Neuronal stem cell (in vitro differentiated cells): Measurements from ENCODE around the gene SPRN.

Experiments
- DNase-seq: peaks from one replicate; pipeline ENCODE4 v3.0.0-alpha.2; 2013; ENCODE audit warnings: low spot score
- H2AFZ ChIP-seq: one replicate; pipeline ENCODE4 v1.6.1; 2013; ENCODE audit warnings: mild to moderate bottlenecking, low read length, inconsistent platforms
- H2AK5ac ChIP-seq: 2 replicates; pipeline ENCODE4 v1.6.1; 2013; ENCODE audit warnings: low read depth, mild to moderate bottlenecking, inconsistent platforms, low read length, moderate library complexity, mixed read lengths
- H2BK120ac ChIP-seq: 2 replicates; pipeline ENCODE4 v1.6.1; 2013; ENCODE audit warnings: low read depth, mild to moderate bottlenecking, inconsistent platforms, low read length, moderate library complexity, mixed read lengths
- H2BK12ac ChIP-seq: one replicate; pipeline ENCODE4 v1.6.1; 2013; ENCODE audit warnings: low read length, inconsistent platforms
- H2BK15ac ChIP-seq: 2 replicates; pipeline ENCODE4 v1.6.1; 2013; ENCODE audit warnings: mild to moderate bottlenecking, low read length, inconsistent platforms, mixed read lengths
- H2BK5ac ChIP-seq: one replicate; pipeline ENCODE4 v1.6.1; 2013; ENCODE audit warnings: inconsistent platforms, mild to moderate bottlenecking, low read length, moderate library complexity
- H3K14ac ChIP-seq: one replicate; pipeline ENCODE4 v1.6.1; 2013; ENCODE audit warnings: low read length, inconsistent platforms
- H3K18ac ChIP-seq: 2 replicates; pipeline ENCODE4 v1.6.1; 2013; ENCODE audit warnings: low read length, inconsistent platforms
- H3K23ac ChIP-seq: 2 replicates; pipeline ENCODE4 v1.6.1; 2013; ENCODE audit warnings: low read depth, mild to moderate bottlenecking, mixed read lengths, low read length, inconsistent platforms; ENCODE audit not compliant: poor library complexity
- H3K27ac ChIP-seq: replicated peaks from 3 replicates; pipeline ENCODE4 v1.5.1; 2013; ENCODE audit warnings: low read length, inconsistent platforms
- H3K27me3 ChIP-seq, 3 experiments: 2 replicates each; pipeline ENCODE4 v1.6.1; 2013; ENCODE audit warnings: low read length in 3 of 3, mild to moderate bottlenecking in 2 of 3, inconsistent platforms in 1 of 3, low read depth in 1 of 3, mixed read lengths in 1 of 3, moderate library complexity in 1 of 3; ENCODE audit not compliant: control insufficient read depth in 3 of 3, insufficient read depth in 3 of 3
- H3K36me3 ChIP-seq, 2 donors: replicated peaks in 1 of 2; 2 replicates each; pipeline ENCODE4 v1.6.1; 2013; ENCODE audit warnings: low read length in 2 of 2; ENCODE audit not compliant: control insufficient read depth in 2 of 2, insufficient read depth in 2 of 2
- H3K4ac ChIP-seq: 2 replicates; pipeline ENCODE4 v1.6.1; 2013; ENCODE audit warnings: inconsistent platforms, mild to moderate bottlenecking, low read length, moderate library complexity
- H3K4me1 ChIP-seq, 2 donors: 1 replicate in 1 of 2; 2 replicates in 1 of 2; pipeline ENCODE4 v1.6.1; 2013; ENCODE audit warnings: low read length in 2 of 2, low read depth in 1 of 2; ENCODE audit not compliant: control insufficient read depth in 2 of 2, insufficient read depth in 1 of 2
- H3K4me2 ChIP-seq: one replicate; pipeline ENCODE4 v1.6.1; 2013; ENCODE audit warnings: mild to moderate bottlenecking, low read length, inconsistent platforms; ENCODE audit not compliant: insufficient read depth, poor library complexity, severe bottlenecking
- H3K4me3 ChIP-seq, 2 donors: 2 replicates each; pipeline ENCODE4 v1.5.1; 2013; ENCODE audit warnings: low read length in 2 of 2, mild to moderate bottlenecking in 2 of 2, inconsistent platforms in 1 of 2, moderate library complexity in 1 of 2
- H3K79me1 ChIP-seq: one replicate; pipeline ENCODE4 v1.6.1; 2013; ENCODE audit warnings: low read depth, mild to moderate bottlenecking, inconsistent platforms, low read length, moderate library complexity
- H3K9ac ChIP-seq: one replicate; pipeline ENCODE4 v1.6.1; 2013; ENCODE audit warnings: mild to moderate bottlenecking, low read depth, low read length, inconsistent platforms; ENCODE audit not compliant: poor library complexity
- H3K9me3 ChIP-seq, 2 donors: replicated peaks in 1 of 2; 2 replicates each; pipeline versions ENCODE3 to v1.6.1; 2013; ENCODE audit warnings: low read length in 2 of 2, mild to moderate bottlenecking in 2 of 2, inconsistent platforms in 1 of 2, low read depth in 1 of 2, mixed read lengths in 1 of 2, moderate library complexity in 1 of 2; ENCODE audit not compliant: control insufficient read depth in 2 of 2, insufficient read depth in 1 of 2
- H4K8ac ChIP-seq: one replicate; pipeline ENCODE4 v1.6.1; 2013; ENCODE audit warnings: low read depth, mild to moderate bottlenecking, inconsistent platforms, low read length, moderate library complexity
- H4K91ac ChIP-seq: one replicate; pipeline ENCODE4 v1.6.1; 2013; ENCODE audit warnings: low read length, low read depth, mild to moderate bottlenecking, inconsistent platforms; ENCODE audit not compliant: poor library complexity
- WGBS, 2 donors: extraction: QIAGEN DNeasy Blood & Tissue Kit; methylation state at CpG; one replicate each; pipeline ENCODE4 v1.1.7; 2013; ENCODE audit warnings: missing lambda C conversion rate in 2 of 2, mixed read lengths in 1 of 2; ENCODE audit not compliant: insufficient read length in 2 of 2, insufficient replicate concordance in 1 of 2; ENCODE audit errors: extremely low coverage in 2 of 2; 5-methylcytosine and 5-hydroxymethylcytosine counted together

The SPRN gene

DNA sequence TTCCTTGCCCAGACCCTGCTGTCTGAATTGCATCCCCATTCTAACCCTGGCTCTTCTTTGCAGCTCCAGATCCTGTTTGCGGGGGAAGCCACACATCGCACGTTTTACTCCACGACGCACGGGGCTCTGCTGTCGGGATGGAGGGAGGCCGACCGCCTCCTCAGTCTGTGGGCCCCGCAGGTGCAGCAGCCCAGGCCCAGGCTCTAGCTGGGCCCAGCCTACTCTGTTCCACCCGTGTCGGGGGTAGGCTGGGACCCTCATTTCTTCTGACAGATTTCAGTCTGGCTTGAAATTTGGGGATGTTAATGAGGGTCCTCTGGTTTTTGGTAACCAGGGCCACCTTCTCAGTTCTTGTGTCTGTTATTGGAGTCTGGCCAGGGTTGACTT is 33.2 kb downstream of the SPRN start:
- peaks cover under 1% of the 10 kb centered on the region for H3K79me1 ChIP-seq
- no peak overlapping the region for H2BK15ac ChIP-seq
- H2AFZ ChIP-seq: no peak overlapping the region
- H2BK120ac ChIP-seq: no peak overlapping the region
- no peak overlapping the region for H2BK5ac ChIP-seq
- no peak overlapping the region for H4K8ac ChIP-seq
- peaks cover 5 to 11% of the 10 kb centered on the region in 2 donors for H3K36me3 ChIP-seq
- H3K4me1 ChIP-seq: peaks cover 0 to 2% of the 10 kb centered on the region in 2 donors
- peak overlapping the region in 1 of 2 donors; percentile 39 for H3K4me3 ChIP-seq
- no CpG with 5 or more reads among the region's 12 CpGs for WGBS, 2 donors
- no peaks in the 10 kb centered on the region for H3K9me3 ChIP-seq
- no peak overlapping the region for H3K4me2 ChIP-seq
- no peak overlapping the region for H3K18ac ChIP-seq
- H2BK12ac ChIP-seq: no peak overlapping the region
- H3K27ac ChIP-seq: no peak overlapping the region
- no peak overlapping the region for H2AK5ac ChIP-seq
- H3K9ac ChIP-seq: no peak overlapping the region
- no peak overlapping the region for H4K91ac ChIP-seq
- DNase-seq: no peak
- H3K27me3 ChIP-seq: no peaks in the 10 kb centered on the region
- H3K4ac ChIP-seq: no peak overlapping the region
- no peak overlapping the region for H3K23ac ChIP-seq
- H3K14ac ChIP-seq: no peak overlapping the region

DNA sequence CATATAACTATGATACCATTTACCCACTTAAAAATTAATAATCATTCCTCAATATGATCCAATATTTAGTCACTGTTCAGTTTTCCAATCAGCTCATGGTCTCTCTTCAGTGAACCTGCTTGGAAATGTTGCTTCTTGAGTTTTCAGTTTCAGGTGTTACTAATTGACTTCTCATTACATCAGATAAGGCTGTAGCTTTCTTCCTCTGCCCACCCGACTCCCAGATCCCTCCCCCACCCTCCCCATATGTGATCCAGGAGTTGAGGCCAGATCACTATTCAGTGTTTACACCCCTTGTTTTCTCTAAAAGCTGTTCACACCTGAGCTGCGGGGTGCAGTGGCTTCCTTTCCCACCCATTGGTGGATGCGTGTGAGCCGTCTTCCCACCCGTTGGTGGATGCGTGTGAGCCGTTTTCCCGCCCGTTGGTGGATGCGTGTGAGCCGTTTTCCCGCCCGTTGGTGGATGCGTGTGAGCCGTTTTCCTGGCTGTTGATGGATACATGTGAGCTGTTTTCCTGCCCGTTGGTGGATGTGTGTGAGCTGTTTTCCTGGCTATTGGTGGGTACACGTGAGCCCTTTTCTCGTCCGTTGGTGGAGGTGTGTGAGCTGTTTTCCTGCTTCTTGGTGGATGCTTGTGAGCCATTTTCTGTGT is 33.7 kb downstream of the SPRN start:
- Histone ChIP-seq H2BK120ac (no peak overlapping the region), H3K36me3 (peaks cover 2 to 5% of the 10 kb centered on the region in 2 donors), H3K14ac (no peak overlapping the region), H3K18ac (no peak overlapping the region), H3K9ac (no peak overlapping the region), H2AFZ (no peak overlapping the region), H3K4me1 (peaks cover 0 to 2% of the 10 kb centered on the region in 2 donors), H2BK12ac (no peak overlapping the region), H3K4me3 (peak overlapping the region in 1 of 2 donors; percentile 39), H4K91ac (no peak overlapping the region), H4K8ac (no peak overlapping the region), H3K79me1 (no peaks in the 10 kb centered on the region), H3K4me2 (no peak overlapping the region), H3K23ac (peak overlapping the region; percentile 35), H2BK15ac (no peak overlapping the region), H3K27me3 (no peaks in the 10 kb centered on the region), H2AK5ac (no peak overlapping the region), H3K9me3 (no peaks in the 10 kb centered on the region), H3K27ac (no peak overlapping the region), H2BK5ac (no peak overlapping the region), H3K4ac (no peak overlapping the region)
- DNase-seq: no peak
- WGBS, 2 donors: no CpG with 5 or more reads among the region's 19 CpGs

DNA sequence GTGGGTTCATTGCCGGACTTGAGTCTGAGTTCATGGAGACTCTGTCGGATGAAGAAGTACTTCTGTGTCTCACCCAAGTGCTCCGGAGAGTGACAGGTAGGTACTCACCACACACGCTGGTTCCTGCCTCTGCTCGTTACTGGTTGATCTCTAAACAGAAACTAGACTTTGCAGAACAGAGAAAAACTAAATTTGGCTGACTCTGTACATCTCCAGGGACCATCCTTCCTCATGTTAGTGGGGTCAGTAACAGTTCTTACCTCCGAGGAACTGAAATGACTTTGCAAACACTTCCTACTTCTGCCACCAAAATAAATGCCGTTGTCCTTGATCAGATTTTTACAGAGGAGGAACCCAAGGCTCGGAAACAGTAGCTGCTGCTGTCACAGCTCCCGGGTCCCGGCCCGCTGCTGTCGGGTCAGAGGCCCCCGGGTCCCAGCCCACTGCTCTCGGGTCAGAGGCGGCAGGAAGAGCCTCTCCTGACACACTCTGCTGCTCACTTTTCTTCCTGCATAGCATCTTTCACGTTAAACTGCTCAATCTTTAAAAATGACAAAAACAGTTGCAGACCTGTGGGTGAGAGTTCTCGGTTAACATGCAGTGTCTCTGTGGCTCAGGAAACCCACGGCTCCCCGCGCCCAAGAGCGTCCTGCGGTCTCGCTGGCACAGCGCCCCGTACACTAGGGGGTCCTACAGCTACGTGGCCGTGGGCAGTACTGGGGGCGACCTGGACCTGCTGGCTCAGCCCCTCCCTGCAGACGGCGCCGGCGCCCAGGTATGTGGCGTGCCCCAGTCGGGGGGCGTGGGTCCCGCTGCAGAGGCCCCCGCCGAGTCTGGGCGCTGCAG is 35.2 kb downstream of the SPRN start:
- no peak overlapping the region for H2BK5ac ChIP-seq
- no peak overlapping the region for H2AK5ac ChIP-seq
- WGBS, 2 donors: no CpG with 5 or more reads among the region's 39 CpGs
- no peak overlapping the region for H2AFZ ChIP-seq
- no peak overlapping the region for H3K23ac ChIP-seq
- H3K14ac ChIP-seq: no peak overlapping the region
- H3K4me2 ChIP-seq: no peak overlapping the region
- H3K79me1 ChIP-seq: no peaks in the 10 kb centered on the region
- H2BK15ac ChIP-seq: no peak overlapping the region
- no peak overlapping the region for H4K91ac ChIP-seq
- H3K9ac ChIP-seq: no peak overlapping the region
- DNase-seq: no peak
- H2BK120ac ChIP-seq: no peak overlapping the region
- no peak overlapping the region for H3K4ac ChIP-seq
- peaks cover 0 to 2% of the 10 kb centered on the region in 2 donors for H3K36me3 ChIP-seq
- H3K4me3 ChIP-seq: no peak overlapping the region
- no peaks in the 10 kb centered on the region for H3K9me3 ChIP-seq
- no peak overlapping the region for H2BK12ac ChIP-seq
- no peaks in the 10 kb centered on the region for H3K27me3 ChIP-seq
- no peak overlapping the region for H3K27ac ChIP-seq
- H3K4me1 ChIP-seq: no peaks in the 10 kb centered on the region
- H4K8ac ChIP-seq: no peak overlapping the region
- H3K18ac ChIP-seq: no peak overlapping the region

- Histone ChIP-seq H2AK5ac (no peak overlapping the region), H3K9ac (no peak overlapping the region), H3K36me3 (peaks cover 0 to 2% of the 10 kb centered on the region in 2 donors), H2BK120ac (no peak overlapping the region), H4K91ac (no peak overlapping the region), H3K23ac (no peak overlapping the region), H3K27me3 (no peaks in the 10 kb centered on the region), H3K9me3 (no peaks in the 10 kb centered on the region), H2BK15ac (no peak overlapping the region), H3K18ac (no peak overlapping the region), H2BK12ac (no peak overlapping the region), H3K4me2 (no peak overlapping the region), H3K79me1 (no peaks in the 10 kb centered on the region), H2BK5ac (no peak overlapping the region), H3K4me3 (peak overlapping the region in 1 of 2 donors; percentile 61), H4K8ac (no peak overlapping the region), H3K27ac (no peak overlapping the region), H3K4ac (no peak overlapping the region), H3K14ac (no peak overlapping the region), H3K4me1 (no peaks in the 10 kb centered on the region), H2AFZ (peak overlapping the region; percentile 66)
- no CpG with 5 or more reads among the region's 17 CpGs for WGBS, 2 donors
- no peak for DNase-seq
Measured at GRCh38 chr10:133388236-133388972, 36.0 kb downstream of the SPRN start.
